ENCODE measurements around the gene SARS1.

The SARS1 gene

DNA sequence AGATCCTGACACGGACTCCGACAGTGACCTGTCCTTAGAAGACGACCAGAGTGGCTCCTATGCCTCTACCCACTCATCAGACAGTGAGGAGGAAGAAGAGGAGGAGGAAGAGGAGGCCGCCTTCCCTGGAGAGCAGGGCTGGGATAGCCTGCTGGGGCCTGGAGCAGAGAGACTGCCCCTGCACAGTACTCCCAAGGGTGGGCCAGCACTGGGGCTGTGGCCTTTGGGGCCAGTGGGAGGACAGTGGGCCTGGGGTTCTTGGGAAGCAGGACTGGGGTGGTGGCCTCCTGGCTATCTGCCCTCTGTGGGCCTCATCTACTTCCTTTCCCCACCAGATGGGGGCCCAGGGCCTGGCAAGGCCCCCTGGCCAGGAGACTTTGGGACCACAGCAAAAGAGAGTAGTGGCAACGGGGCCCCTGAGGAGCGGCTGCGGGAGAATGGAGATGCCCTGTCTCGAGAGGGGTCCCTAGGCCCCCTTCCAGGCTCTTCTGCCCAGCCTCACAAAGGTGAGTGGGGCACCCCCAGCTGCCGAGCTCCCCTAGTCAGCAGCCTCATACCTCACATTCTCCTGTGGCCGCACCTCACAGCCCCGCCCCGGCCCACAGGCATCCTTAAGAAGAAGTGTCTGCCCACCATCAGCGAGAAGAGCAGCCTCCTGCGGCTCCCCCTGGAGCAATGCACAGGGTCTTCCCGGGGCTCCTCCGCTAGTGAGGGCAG lies 59.3 kb downstream of the SARS1 start:
- H3K4me1 ChIP-seq (ENCODE audit: insufficient read depth, low read length) = peaks cover 31% of the 10 kb centered on the region
- H3K9me3 ChIP-seq (ENCODE audit: control insufficient read depth, insufficient read depth, low read length) = no peaks in the 10 kb centered on the region
- H3K9ac ChIP-seq (ENCODE audit: low read depth, low read length) = no peak overlapping the region
- no peaks in the 10 kb centered on the region for H3K36me3 ChIP-seq (ENCODE audit: insufficient read depth, low read length)

- Histone ChIP-seq H3K9ac (ENCODE audit: low read depth, low read length) (peak overlapping the region; percentile 25; the same call in 1 of the 2 replicates), H3K36me3 (ENCODE audit: insufficient read depth, low read length) (no peaks in the 10 kb centered on the region), H3K9me3 (ENCODE audit: control insufficient read depth, insufficient read depth, low read length) (no peaks in the 10 kb centered on the region), H3K4me1 (ENCODE audit: insufficient read depth, low read length) (peaks cover 33% of the 10 kb centered on the region)
These were observed 60.0 kb downstream of the SARS1 start for GRCh38 chr1:109273570-109274288.

GRCh38 chr1:109274533-109275476 lies 61.1 kb downstream of the SARS1 start:
- Histone ChIP-seq H3K4me1 (ENCODE audit: insufficient read depth, low read length) (peaks cover 33% of the 10 kb centered on the region), H3K9ac (ENCODE audit: low read depth, low read length) (peak overlapping the region; percentile 38), H3K36me3 (ENCODE audit: insufficient read depth, low read length) (peaks cover 5% of the 10 kb centered on the region; the same call in 1 of the 2 replicates)

DNA sequence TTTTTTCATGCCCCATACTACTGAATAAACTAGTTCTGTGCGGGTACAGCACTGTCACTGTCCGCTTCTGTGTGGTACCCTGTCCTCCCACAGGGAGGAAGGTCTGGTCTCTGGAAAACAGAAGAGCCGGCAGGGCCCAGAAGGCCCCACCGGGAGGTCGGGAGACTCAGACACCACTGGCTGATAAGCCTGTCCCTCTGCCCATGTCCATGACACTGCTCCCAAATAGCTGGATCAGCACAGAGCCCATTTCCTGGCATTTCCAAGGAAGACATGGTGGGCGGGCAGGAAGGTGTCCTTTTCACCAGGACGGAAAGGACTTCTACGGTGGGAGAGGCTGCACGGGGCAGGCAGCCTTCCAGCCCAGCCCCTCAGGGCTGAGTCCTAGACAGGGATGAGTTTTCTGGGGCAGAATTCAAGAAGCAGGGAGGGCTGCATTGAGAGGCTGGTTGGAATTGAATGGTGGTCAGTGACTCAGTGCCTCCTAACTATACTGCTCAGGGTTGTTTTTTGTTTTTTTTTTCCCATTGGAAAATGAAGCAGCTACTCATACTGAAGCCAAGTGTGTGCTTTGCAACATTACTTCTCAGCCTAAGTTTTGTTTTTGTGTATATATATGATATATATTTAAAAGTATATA lies 62.1 kb downstream of the SARS1 start:
- H3K9me3 ChIP-seq (ENCODE audit: control insufficient read depth, insufficient read depth, low read length) = no peaks in the 10 kb centered on the region
- peaks cover 5% of the 10 kb centered on the region; the same call in 1 of the 2 replicates for H3K36me3 ChIP-seq (ENCODE audit: insufficient read depth, low read length)
- no peak overlapping the region for H3K9ac ChIP-seq (ENCODE audit: low read depth, low read length)
- H3K4me1 ChIP-seq (ENCODE audit: insufficient read depth, low read length) = peaks cover 33% of the 10 kb centered on the region

More at GRCh38 chr1:109274533-109275476, 61.1 kb downstream of the SARS1 start:
- no peaks in the 10 kb centered on the region for H3K9me3 ChIP-seq (ENCODE audit: control insufficient read depth, insufficient read depth, low read length)

DNA sequence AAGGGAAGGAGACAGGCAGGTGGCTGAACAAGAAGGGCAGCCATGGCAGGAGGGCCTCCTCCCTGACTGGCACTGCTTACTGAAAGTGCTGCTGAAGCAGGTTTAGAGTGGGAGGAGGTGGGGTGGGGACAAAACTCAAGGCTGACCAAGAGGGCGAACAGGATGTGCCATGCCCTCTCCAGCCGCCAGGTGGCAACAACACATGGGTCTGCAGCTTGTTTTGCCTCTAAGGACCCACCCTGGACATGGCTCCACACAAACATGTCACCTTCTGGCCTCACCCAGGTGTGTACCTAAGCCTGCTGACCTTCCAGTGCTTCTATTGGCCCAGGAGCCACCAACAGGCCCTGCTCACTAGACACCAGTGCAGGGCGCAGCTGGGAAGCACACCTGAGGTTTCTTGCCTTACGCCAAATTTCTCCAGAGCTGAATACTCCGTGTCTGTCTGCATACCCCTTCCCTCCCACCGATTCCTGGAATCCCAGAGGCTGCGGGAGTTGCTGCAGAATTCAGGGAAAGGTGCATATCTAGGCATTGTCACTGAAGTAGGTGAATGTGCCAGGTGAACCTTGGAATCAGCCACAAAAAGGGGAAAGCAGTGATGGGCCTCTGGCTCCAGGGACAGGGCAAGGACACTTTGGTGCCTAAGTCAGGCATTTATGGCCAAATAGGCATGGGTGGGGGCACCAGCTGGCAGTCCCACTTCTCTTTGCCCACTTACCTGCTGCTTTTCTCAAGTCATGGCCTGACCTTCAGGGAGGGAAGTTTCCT lies 63.9 kb downstream of the SARS1 start:
- no peaks in the 10 kb centered on the region for H3K9me3 ChIP-seq (ENCODE audit: control insufficient read depth, insufficient read depth, low read length)

DNA sequence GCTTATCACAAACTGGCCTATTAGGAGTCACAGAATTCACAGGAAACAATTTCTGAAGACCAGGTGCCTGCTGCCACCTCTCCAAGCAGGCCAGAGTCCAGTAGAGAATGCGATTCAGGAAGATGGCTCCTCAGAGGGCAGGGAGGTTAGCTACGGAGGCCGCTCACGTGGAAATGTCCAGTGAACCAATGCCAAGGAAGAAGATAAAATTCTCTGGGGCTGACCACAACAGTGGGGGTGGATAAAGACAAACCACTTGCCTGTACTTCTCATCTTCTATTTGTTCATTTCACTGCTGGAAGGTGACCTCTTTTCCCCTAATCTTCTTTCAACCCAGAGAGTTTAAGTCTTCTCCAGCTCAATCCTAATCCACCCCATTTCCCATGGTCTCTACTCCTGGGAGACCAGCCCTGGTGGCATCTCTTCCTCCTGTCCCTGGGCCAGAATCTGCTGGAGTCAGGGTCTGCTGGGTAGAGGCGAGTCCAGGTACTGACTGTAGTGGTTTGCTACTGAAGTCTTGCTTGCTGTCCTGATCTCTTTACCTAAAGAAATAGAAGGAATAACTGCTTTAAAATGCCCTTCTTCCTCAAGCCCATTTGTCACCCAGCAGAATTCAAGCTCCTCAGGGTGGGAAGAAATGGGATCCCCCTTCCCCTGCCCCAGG lies 66.0 kb downstream of the SARS1 start:
- no peaks in the 10 kb centered on the region for H3K9me3 ChIP-seq (ENCODE audit: control insufficient read depth, insufficient read depth, low read length)
- peaks cover 32% of the 10 kb centered on the region for H3K4me1 ChIP-seq (ENCODE audit: insufficient read depth, low read length)
- H3K9ac ChIP-seq (ENCODE audit: low read depth, low read length) = no peak overlapping the region
- peaks cover 5% of the 10 kb centered on the region; the same call in 1 of the 2 replicates for H3K36me3 ChIP-seq (ENCODE audit: insufficient read depth, low read length)

More for the DNA sequence above, 63.9 kb downstream of the SARS1 start:
- no peak overlapping the region for H3K9ac ChIP-seq (ENCODE audit: low read depth, low read length)
- peaks cover 5% of the 10 kb centered on the region; the same call in 1 of the 2 replicates for H3K36me3 ChIP-seq (ENCODE audit: insufficient read depth, low read length)
- peaks cover 37% of the 10 kb centered on the region for H3K4me1 ChIP-seq (ENCODE audit: insufficient read depth, low read length)

GRCh38 chr1:109280862-109281261 lies 67.1 kb downstream of the SARS1 start:
- Histone ChIP-seq H3K4me1 (ENCODE audit: insufficient read depth, low read length) (peaks cover 28% of the 10 kb centered on the region), H3K9me3 (ENCODE audit: control insufficient read depth, insufficient read depth, low read length) (no peaks in the 10 kb centered on the region), H3K9ac (ENCODE audit: low read depth, low read length) (no peak overlapping the region), H3K36me3 (ENCODE audit: insufficient read depth, low read length) (peaks cover 5% of the 10 kb centered on the region; the same call in 1 of the 2 replicates)

DNA sequence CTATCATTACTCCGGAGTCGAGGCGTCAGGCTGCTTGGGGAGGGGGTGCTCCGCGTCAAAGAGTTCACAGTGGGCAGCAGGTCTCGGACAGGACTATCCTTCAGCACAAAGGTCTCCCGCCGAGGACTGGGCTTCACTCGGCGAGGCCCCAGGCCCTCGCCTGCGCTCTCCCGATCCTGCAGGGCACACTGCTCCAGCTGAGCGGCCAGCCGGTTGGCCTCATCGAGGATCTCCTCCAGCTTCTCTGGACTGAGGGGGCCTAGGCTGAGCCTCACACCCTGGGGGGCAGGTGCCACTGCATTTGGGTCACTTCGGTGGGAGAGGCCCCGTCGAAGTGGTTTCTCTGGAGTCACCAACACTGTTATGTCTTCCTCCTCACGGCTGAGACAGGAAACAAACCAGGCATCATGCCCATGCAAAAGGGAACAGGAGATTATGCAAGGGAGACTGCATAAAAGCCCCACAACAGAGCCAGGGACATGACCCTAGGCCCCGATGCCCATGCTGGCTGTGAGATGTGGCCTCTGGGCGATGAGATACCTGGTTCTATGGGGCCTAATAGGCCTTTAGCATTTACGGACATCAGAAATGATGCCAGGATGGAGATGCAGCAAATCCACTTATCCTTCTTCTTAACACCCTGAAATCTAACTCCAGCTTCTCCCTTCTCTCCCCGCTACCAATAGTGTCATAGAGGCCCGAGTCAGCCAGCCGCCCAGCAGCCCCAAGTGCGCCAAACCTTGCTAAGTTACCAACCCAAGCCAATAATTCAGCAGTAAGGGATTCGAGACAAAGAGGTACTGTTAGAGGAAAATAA lies 68.2 kb downstream of the SARS1 start:
- Histone ChIP-seq H3K4me1 (ENCODE audit: insufficient read depth, low read length) (peaks cover 26% of the 10 kb centered on the region), H3K9me3 (ENCODE audit: control insufficient read depth, insufficient read depth, low read length) (no peaks in the 10 kb centered on the region), H3K9ac (ENCODE audit: low read depth, low read length) (peak overlapping the region; percentile 97), H3K36me3 (ENCODE audit: insufficient read depth, low read length) (peaks cover 5% of the 10 kb centered on the region; the same call in 1 of the 2 replicates)

DNA sequence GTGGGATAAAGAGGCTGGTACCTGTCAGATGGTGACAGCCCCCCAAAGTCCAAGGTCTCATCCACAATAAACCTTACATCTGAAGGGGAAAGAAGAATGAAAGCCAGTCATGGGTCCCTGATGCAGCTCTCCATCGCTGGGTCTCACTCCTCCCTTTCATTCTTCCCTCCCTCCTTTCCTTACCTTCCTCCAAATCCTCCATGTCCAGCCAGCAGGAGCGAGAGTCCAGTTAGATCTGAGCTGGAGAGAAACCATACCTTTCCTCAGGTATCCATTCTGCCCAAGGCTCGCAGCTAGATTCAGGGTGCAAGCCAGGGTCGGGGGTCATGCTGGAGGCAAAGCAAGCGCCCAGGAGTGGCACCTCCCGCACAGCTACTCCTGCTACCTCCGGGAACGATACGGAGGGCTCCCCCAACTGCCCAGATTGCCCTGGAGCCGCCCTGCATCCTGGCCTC lies 68.8 kb downstream of the SARS1 start:
- Histone ChIP-seq H3K9me3 (ENCODE audit: control insufficient read depth, insufficient read depth, low read length) (no peaks in the 10 kb centered on the region), H3K9ac (ENCODE audit: low read depth, low read length) (peak overlapping the region; percentile 97), H3K4me1 (ENCODE audit: insufficient read depth, low read length) (peaks cover 22% of the 10 kb centered on the region), H3K36me3 (ENCODE audit: insufficient read depth, low read length) (peaks cover 5% of the 10 kb centered on the region; the same call in 1 of the 2 replicates)

GRCh38 chr1:109282952-109283747 lies 69.4 kb downstream of the SARS1 start, which contains the start of gene PSRC1:
Gene PSRC1 (minus strand): TSS chr1:109283145.
- H3K9ac ChIP-seq (ENCODE audit: low read depth, low read length) = peak within 1 kb of the TSS; percentile 97
- H3K4me1 ChIP-seq (ENCODE audit: insufficient read depth, low read length) = peaks cover 16% of the 10 kb centered on the region
- H3K9me3 ChIP-seq (ENCODE audit: control insufficient read depth, insufficient read depth, low read length) = no peaks in the 10 kb centered on the region
- H3K36me3 ChIP-seq (ENCODE audit: insufficient read depth, low read length) = peaks cover 5% of the 10 kb centered on the region; the same call in 1 of the 2 replicates

DNA sequence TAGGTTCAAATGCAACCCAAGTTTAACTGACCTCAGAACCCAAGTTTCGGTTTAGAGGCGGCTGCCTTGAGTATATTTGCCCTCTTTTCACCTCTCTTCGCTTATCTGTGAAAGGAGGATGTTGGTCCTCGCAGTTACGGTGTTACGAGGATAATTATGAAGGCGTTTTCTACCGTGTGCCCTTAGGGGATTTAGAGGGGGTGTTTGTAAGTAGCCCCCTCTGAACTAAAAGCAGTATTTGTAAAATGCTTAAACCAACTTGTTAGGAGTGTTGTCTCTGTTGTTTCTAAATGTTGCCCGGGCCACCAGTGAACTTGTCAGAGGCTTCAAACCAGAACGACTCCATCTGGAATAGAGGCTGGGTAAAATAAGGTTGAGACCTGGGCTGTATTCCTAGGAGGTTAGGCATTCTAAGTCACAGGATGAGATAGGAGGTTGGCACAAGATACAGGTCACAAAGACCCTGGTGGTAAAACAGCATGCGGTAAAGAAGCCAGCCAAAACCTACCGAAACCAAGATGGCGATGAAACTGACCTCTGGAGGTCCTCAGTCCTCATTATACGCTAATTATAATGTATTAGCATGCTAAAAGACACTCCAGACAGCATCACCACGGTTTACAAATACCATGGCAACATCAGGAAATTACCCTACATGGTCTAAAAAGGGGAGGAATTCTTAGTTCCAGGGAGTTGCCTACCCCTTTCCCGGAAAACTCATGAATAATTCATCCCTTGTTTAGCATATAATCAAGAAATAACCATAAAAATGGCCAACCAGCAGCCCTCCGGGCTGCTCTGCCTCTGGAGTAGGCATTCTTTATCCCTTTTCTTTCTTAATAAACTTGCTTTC lies 70.3 kb downstream of the SARS1 start:
- Histone ChIP-seq H3K9me3 (ENCODE audit: control insufficient read depth, insufficient read depth, low read length) (no peaks in the 10 kb centered on the region), H3K36me3 (ENCODE audit: insufficient read depth, low read length) (peaks cover 5% of the 10 kb centered on the region; the same call in 1 of the 2 replicates), H3K9ac (ENCODE audit: low read depth, low read length) (peak overlapping the region; percentile 97), H3K4me1 (ENCODE audit: insufficient read depth, low read length) (peaks cover 16% of the 10 kb centered on the region)

Measured in ES-I3 (cell line).